HepG2 (cell line): Measurements from ENCODE around the gene PCGF2. TPM values are rescaled to one million over a fixed set of nuclear protein-coding genes. Genes with fewer than 3 reads are reported as not detected.

Experiments
- SMAD3 ChIP-seq: sonication (generic); formaldehyde crosslinking; IDR thresholded peaks from 2 replicates; pipeline ENCODE4 v1.4.0; 2020; ENCODE audit warnings: missing genetic modification reagents
- SMARCC2 ChIP-seq: fragments of 450-650 bp; IDR thresholded peaks from 2 replicates; pipeline ENCODE4 v1.6.1; 2017; ENCODE audit warnings: antibody characterized with exemption, mild to moderate bottlenecking
- ZC3H4 ChIP-seq: sonication (generic); formaldehyde crosslinking; IDR thresholded peaks from 2 replicates; pipeline ENCODE4 v1.4.0; 2020; ENCODE audit warnings: missing genetic modification reagents, borderline replicate concordance
- ZKSCAN5 ChIP-seq: sonication (generic); formaldehyde crosslinking; IDR thresholded peaks from 2 replicates; pipeline ENCODE4 v1.5.1; 2020; ENCODE audit warnings: mild to moderate bottlenecking, missing genetic modification reagents
- ZNF10 ChIP-seq: sonication (generic); formaldehyde crosslinking; IDR thresholded peaks from 2 replicates; pipeline ENCODE4 v1.4.0; 2020; ENCODE audit warnings: mild to moderate bottlenecking, low read depth, missing genetic modification reagents, borderline replicate concordance
- ZNF766 ChIP-seq: sonication (generic); formaldehyde crosslinking; IDR thresholded peaks from 2 replicates; pipeline ENCODE4 v1.5.0; 2020; ENCODE audit warnings: missing genetic modification reagents, borderline replicate concordance
- ZNF782 ChIP-seq: sonication (generic); formaldehyde crosslinking; IDR thresholded peaks from 2 replicates; pipeline ENCODE4 v1.4.0; 2020; ENCODE audit warnings: missing genetic modification reagents, mild to moderate bottlenecking, borderline replicate concordance
- polyA plus RNA-seq, 8 experiments: library from polyadenylated mRNA; depleted of rRNA in 3 of 8; stranded (reverse) in 7 of 8; unstranded in 1 of 8; fragments of >200 nt; fragmentation: Illumina TruSeq in 4 of 8; extraction: Trizol in 4 of 8; gene quantifications; 2 replicates each; pipeline versions ENCODE4 v1.2.1 to v1.2.3, GENCODE V29; 2011 to 2016; ENCODE audit warnings: low read depth in 4 of 8, missing spikeins in 1 of 8, mixed read lengths in 1 of 8; ENCODE audit not compliant: insufficient read depth in 1 of 8
- total RNA-seq, 5 experiments: library from RNA; depleted of rRNA; stranded (reverse); fragments of >200 nt; fragmentation: Illumina TruSeq; extraction: Trizol; gene quantifications; 2 replicates each; pipeline ENCODE4 v1.2.3, GENCODE V29; 2016; ENCODE audit warnings: low read depth in 1 of 5
- TF ChIP-seq, protein P1 (sequence below): sonication (generic); formaldehyde crosslinking; IDR thresholded peaks from 2 replicates; pipeline ENCODE4 v1.4.0; 2020; ENCODE audit warnings: mild to moderate bottlenecking, missing genetic modification reagents
- TF ChIP-seq, protein P2 (sequence below): sonication (generic); formaldehyde crosslinking; IDR thresholded peaks from 2 replicates; pipeline ENCODE4 v1.5.1; 2020; ENCODE audit warnings: mild to moderate bottlenecking, missing genetic modification reagents, moderate library complexity
- TF ChIP-seq, protein P3 (sequence below): sonication (generic); formaldehyde crosslinking; IDR thresholded peaks from 2 replicates; pipeline ENCODE4 v1.5.1; 2020; ENCODE audit warnings: mild to moderate bottlenecking, missing genetic modification reagents, borderline replicate concordance
- TF ChIP-seq, protein P4 (sequence below): sonication (generic); formaldehyde crosslinking; IDR thresholded peaks from 2 replicates; pipeline ENCODE4 v1.5.0; 2020; ENCODE audit warnings: missing genetic modification reagents, mild to moderate bottlenecking, borderline replicate concordance
- TF ChIP-seq, protein P5 (sequence below): sonication (generic); formaldehyde crosslinking; IDR thresholded peaks from 2 replicates; pipeline ENCODE4 v1.4.0; 2020; ENCODE audit warnings: mild to moderate bottlenecking, missing genetic modification reagents
- TF ChIP-seq, protein P6 (sequence below): sonication (generic); formaldehyde crosslinking; IDR thresholded peaks from 2 replicates; pipeline ENCODE4 v1.5.0; 2020; ENCODE audit warnings: mild to moderate bottlenecking, missing genetic modification reagents, moderate library complexity

PCGF2 gene
- total and polyA plus RNA-seq, 2 of the 13 experiments (the other 11 are each of a cell fraction or from before 2014, with no cell fraction given), result 11.6 to 29.4 TPM

DNA sequence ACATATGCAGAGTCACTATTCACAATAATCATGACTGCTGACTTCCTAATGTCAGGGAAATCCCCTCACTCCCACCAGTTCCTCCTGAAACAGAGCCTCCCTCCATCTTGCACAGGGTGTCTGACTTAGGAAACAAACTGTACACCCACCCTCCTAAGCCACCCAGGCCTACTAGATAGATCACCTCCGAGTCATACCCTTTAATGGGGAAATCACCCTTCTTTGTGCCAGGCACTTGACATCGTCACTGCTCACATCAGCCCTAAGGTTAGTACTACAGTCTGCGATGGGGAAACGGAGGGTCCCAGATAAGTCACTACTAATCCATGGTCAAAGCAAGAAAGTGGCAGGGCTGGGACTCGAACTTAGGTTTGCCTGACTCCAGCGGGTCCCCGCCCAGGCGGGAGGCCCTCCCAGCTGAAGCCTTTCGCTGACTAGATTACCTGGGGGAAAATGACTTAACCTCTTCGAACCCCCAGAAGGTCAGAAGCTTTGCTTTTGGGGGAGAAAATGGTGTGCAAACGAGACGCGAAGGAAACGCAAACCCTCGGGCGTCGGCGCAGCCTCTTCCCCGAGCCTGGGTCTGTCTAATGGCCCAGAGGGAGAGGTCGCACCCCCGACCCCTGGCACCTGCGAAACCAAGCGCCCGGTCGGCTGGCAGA is 46.5 kb downstream of the PCGF2 start (continued):
- TF ChIP-seq, protein P1, sequence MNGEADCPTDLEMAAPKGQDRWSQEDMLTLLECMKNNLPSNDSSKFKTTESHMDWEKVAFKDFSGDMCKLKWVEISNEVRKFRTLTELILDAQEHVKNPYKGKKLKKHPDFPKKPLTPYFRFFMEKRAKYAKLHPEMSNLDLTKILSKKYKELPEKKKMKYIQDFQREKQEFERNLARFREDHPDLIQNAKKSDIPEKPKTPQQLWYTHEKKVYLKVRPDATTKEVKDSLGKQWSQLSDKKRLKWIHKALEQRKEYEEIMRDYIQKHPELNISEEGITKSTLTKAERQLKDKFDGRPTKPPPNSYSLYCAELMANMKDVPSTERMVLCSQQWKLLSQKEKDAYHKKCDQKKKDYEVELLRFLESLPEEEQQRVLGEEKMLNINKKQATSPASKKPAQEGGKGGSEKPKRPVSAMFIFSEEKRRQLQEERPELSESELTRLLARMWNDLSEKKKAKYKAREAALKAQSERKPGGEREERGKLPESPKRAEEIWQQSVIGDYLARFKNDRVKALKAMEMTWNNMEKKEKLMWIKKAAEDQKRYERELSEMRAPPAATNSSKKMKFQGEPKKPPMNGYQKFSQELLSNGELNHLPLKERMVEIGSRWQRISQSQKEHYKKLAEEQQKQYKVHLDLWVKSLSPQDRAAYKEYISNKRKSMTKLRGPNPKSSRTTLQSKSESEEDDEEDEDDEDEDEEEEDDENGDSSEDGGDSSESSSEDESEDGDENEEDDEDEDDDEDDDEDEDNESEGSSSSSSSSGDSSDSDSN, result no peak
- TF ChIP-seq, protein P2, sequence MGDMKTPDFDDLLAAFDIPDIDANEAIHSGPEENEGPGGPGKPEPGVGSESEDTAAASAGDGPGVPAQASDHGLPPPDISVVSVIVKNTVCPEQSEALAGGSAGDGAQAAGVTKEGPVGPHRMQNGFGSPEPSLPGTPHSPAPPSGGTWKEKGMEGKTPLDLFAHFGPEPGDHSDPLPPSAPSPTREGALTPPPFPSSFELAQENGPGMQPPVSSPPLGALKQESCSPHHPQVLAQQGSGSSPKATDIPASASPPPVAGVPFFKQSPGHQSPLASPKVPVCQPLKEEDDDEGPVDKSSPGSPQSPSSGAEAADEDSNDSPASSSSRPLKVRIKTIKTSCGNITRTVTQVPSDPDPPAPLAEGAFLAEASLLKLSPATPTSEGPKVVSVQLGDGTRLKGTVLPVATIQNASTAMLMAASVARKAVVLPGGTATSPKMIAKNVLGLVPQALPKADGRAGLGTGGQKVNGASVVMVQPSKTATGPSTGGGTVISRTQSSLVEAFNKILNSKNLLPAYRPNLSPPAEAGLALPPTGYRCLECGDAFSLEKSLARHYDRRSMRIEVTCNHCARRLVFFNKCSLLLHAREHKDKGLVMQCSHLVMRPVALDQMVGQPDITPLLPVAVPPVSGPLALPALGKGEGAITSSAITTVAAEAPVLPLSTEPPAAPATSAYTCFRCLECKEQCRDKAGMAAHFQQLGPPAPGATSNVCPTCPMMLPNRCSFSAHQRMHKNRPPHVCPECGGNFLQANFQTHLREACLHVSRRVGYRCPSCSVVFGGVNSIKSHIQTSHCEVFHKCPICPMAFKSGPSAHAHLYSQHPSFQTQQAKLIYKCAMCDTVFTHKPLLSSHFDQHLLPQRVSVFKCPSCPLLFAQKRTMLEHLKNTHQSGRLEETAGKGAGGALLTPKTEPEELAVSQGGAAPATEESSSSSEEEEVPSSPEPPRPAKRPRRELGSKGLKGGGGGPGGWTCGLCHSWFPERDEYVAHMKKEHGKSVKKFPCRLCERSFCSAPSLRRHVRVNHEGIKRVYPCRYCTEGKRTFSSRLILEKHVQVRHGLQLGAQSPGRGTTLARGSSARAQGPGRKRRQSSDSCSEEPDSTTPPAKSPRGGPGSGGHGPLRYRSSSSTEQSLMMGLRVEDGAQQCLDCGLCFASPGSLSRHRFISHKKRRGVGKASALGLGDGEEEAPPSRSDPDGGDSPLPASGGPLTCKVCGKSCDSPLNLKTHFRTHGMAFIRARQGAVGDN, result no peak
- TF ChIP-seq, protein P3, sequence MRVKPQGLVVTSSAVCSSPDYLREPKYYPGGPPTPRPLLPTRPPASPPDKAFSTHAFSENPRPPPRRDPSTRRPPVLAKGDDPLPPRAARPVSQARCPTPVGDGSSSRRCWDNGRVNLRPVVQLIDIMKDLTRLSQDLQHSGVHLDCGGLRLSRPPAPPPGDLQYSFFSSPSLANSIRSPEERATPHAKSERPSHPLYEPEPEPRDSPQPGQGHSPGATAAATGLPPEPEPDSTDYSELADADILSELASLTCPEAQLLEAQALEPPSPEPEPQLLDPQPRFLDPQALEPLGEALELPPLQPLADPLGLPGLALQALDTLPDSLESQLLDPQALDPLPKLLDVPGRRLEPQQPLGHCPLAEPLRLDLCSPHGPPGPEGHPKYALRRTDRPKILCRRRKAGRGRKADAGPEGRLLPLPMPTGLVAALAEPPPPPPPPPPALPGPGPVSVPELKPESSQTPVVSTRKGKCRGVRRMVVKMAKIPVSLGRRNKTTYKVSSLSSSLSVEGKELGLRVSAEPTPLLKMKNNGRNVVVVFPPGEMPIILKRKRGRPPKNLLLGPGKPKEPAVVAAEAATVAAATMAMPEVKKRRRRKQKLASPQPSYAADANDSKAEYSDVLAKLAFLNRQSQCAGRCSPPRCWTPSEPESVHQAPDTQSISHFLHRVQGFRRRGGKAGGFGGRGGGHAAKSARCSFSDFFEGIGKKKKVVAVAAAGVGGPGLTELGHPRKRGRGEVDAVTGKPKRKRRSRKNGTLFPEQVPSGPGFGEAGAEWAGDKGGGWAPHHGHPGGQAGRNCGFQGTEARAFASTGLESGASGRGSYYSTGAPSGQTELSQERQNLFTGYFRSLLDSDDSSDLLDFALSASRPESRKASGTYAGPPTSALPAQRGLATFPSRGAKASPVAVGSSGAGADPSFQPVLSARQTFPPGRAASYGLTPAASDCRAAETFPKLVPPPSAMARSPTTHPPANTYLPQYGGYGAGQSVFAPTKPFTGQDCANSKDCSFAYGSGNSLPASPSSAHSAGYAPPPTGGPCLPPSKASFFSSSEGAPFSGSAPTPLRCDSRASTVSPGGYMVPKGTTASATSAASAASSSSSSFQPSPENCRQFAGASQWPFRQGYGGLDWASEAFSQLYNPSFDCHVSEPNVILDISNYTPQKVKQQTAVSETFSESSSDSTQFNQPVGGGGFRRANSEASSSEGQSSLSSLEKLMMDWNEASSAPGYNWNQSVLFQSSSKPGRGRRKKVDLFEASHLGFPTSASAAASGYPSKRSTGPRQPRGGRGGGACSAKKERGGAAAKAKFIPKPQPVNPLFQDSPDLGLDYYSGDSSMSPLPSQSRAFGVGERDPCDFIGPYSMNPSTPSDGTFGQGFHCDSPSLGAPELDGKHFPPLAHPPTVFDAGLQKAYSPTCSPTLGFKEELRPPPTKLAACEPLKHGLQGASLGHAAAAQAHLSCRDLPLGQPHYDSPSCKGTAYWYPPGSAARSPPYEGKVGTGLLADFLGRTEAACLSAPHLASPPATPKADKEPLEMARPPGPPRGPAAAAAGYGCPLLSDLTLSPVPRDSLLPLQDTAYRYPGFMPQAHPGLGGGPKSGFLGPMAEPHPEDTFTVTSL (CRISPR knock-in tag), result no peak; the same call in 1 of the 2 replicates
- TF ChIP-seq ZC3H4 (CRISPR knock-in tag) (peak; percentile 93; the same call in 1 of the 2 replicates), ZKSCAN5 (CRISPR knock-in tag) (no peak), ZNF766 (CRISPR knock-in tag) (no peak), ZNF782 (CRISPR knock-in tag) (no peak; the same call in 1 of the 2 replicates), SMARCC2 (no peak), ZNF10 (CRISPR knock-in tag) (no peak), SMAD3 (peak; percentile 42; the same call in 1 of the 2 replicates)
- TF ChIP-seq, protein P4, sequence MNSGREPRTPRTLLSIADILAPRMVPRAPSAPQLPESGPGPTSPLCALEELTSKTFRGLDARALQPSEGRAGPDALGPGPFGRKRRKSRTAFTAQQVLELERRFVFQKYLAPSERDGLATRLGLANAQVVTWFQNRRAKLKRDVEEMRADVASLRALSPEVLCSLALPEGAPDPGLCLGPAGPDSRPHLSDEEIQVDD (CRISPR knock-in tag), result no peak
- TF ChIP-seq, protein P5, sequence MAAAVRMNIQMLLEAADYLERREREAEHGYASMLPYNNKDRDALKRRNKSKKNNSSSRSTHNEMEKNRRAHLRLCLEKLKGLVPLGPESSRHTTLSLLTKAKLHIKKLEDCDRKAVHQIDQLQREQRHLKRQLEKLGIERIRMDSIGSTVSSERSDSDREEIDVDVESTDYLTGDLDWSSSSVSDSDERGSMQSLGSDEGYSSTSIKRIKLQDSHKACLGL (CRISPR knock-in tag), result no peak
- TF ChIP-seq, protein P6, sequence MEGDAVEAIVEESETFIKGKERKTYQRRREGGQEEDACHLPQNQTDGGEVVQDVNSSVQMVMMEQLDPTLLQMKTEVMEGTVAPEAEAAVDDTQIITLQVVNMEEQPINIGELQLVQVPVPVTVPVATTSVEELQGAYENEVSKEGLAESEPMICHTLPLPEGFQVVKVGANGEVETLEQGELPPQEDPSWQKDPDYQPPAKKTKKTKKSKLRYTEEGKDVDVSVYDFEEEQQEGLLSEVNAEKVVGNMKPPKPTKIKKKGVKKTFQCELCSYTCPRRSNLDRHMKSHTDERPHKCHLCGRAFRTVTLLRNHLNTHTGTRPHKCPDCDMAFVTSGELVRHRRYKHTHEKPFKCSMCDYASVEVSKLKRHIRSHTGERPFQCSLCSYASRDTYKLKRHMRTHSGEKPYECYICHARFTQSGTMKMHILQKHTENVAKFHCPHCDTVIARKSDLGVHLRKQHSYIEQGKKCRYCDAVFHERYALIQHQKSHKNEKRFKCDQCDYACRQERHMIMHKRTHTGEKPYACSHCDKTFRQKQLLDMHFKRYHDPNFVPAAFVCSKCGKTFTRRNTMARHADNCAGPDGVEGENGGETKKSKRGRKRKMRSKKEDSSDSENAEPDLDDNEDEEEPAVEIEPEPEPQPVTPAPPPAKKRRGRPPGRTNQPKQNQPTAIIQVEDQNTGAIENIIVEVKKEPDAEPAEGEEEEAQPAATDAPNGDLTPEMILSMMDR (CRISPR knock-in tag), result no peak
